ENCODE measurements around the gene DSPP. TPM values are rescaled to one million over a fixed set of nuclear protein-coding genes. Genes with fewer than 3 reads are reported as not detected.

Gene DSPP
- total and polyA plus RNA-seq, 2 of the 4 experiments (the other 2 are of a cell fraction), result not detected

DNA sequence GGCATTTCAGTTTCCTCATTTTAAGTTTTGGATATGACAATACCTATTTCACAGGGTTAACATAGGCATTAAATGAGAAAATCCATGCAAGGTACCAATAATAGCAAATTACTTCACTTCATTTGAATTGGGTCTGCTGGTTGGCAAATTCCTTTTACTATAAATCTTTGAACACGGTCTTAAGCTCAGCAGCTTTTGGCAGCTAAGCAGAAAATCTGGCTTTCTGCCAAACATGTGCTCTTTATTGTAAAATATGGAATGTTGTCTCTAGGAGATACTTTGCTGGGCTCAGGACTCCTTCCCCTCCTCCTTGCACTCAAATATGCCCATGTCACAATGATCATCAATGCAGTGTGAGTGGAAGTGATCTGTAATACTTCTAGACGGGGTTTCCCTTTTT is 24.9 kb downstream of the DSPP start:
- Histone ChIP-seq H2BK5ac (ENCODE audit: low read depth, low read length, poor library complexity, severe bottlenecking) (no peak overlapping the region), H3K4me1 (ENCODE audit: control insufficient read depth, insufficient read depth, low read length) (no peaks in the 10 kb centered on the region), H2BK120ac (ENCODE audit: low read depth, low read length) (no peak overlapping the region), H3K9me1 (ENCODE audit: insufficient read depth, low read length) (no peaks in the 10 kb centered on the region), H3K9me3 (ENCODE audit: control insufficient read depth, insufficient read depth, low read length) (no peaks in the 10 kb centered on the region), H3K27ac (ENCODE audit: insufficient read depth, low read length) (no peak overlapping the region), H3K9ac (ENCODE audit: low read depth, low read length) (no peak overlapping the region), H2BK20ac (ENCODE audit: low read depth, low read length) (no peak overlapping the region), H4K20me1 (ENCODE audit: insufficient read depth, low read length) (no peaks in the 10 kb centered on the region), H3K27me3 (ENCODE audit: control insufficient read depth, insufficient read depth, low read length) (no peaks in the 10 kb centered on the region), H2AFZ (replicated peaks; ENCODE audit: low read length, poor library complexity) (no peak overlapping the region), H3K4me3 (ENCODE audit: insufficient read depth, low read depth, low read length) (no peak overlapping the region), H3K18ac (ENCODE audit: low read depth, low read length) (no peak overlapping the region), H3K36me3 (ENCODE audit: control insufficient read depth, insufficient read depth, low read length) (no peaks in the 10 kb centered on the region), H4K91ac (ENCODE audit: insufficient read depth, low read depth, low read length) (no peak overlapping the region), H4K8ac (ENCODE audit: low read depth in 2 of 2, low read length in 2 of 2) (no peak overlapping the region), H4K5ac (ENCODE audit: low read depth, low read length) (no peak overlapping the region), H3K4me2 (ENCODE audit: low read depth, low read length) (no peak overlapping the region), H2AK5ac (ENCODE audit: low read depth, low read length) (no peak overlapping the region), H3K23ac (ENCODE audit: low read depth, low read length) (no peak overlapping the region), H2AK9ac (replicated peaks; ENCODE audit: low read depth, low read length, poor library complexity) (no peak overlapping the region), H3K14ac (replicated peaks; ENCODE audit: low read depth, low read length) (no peak overlapping the region), H2BK15ac (ENCODE audit: low read depth, low read length) (no peak overlapping the region), H3K56ac (ENCODE audit: extremely low read depth, insufficient read depth, low read length) (no peak overlapping the region), H3K4ac (ENCODE audit: low read depth, low read length) (no peak overlapping the region), H3K79me1 (ENCODE audit: low read depth in 1 of 2, low read length in 2 of 2) (no peaks in the 10 kb centered on the region)
- dilution Hi-C loops (cut with HindIII; ENCODE audit: low sequenced_read_pairs, unreplicated experiment), result no loop called here
- intact Hi-C loops (cut with micrococcal nuclease), result no loop called here
- no TSS peak for BruUV-seq (replicated peaks)
- in situ Hi-C loops (cut with MboI; ENCODE audit: low sequenced_read_pairs), result no loop called here
- TF ChIP-seq SMC3 (IDR thresholded peaks at IDR 0.05; ENCODE audit: low read depth, low read length) (no peak), POLR2A (IDR thresholded peaks at IDR 0.05; ENCODE audit: low read depth, low read length) (no peak), CHD1 (IDR thresholded peaks at IDR 0.05; ENCODE audit: low read depth, low read length) (no peak), MXI1 (IDR thresholded peaks at IDR 0.05; ENCODE audit: borderline replicate concordance, low read depth, low read length) (no peak)
- ATAC-seq (ENCODE audit: low read depth) (no peak), DNase-seq (peak; percentile 3)
- POLR2A ChIA-PET (ENCODE audit: unreplicated experiment), result no interaction called here
- no CpG with 5 or more reads among the region's 2 CpGs for WGBS, 2 experiments (ENCODE audit: extremely low coverage in 2 of 2, insufficient read length in 1 of 2)
- CTCF ChIA-PET, result no interaction called here
